Gastrocnemius medialis (tissue), 4 donors: ENCODE measurements around the gene IGFN1. TPM values are rescaled to one million over a fixed set of nuclear protein-coding genes. Genes with fewer than 3 reads are reported as not detected.

ENCODE experiments used
- ATAC-seq, 2 donors: fragments of 150-250 bp; one replicate each; pipeline ENCODE4 v1.9.1; 2016
- DNase-seq, 2 donors: peaks; one replicate each; pipeline ENCODE4 v3.0.0-alpha.2; 2019
- H3K27ac ChIP-seq, 4 donors: fragments of 200-600 bp; sonication (generic); 1 replicate in 1 of 4; 2 replicates in 3 of 4; pipeline ENCODE4 v1.5.1; 2016 to 2018; ENCODE audit warnings: mild to moderate bottlenecking in 2 of 4, moderate library complexity in 1 of 4
- H3K27me3 ChIP-seq, 3 donors: fragments of 200-600 bp; sonication (generic) in 2 of 3; 1 replicate in 1 of 3; 2 replicates in 2 of 3; pipeline versions ENCODE4 v1.5.1 to v1.6.0; 2016 to 2019; ENCODE audit warnings: mild to moderate bottlenecking in 1 of 3, moderate library complexity in 1 of 3
- H3K36me3 ChIP-seq, 2 donors: fragments of 200-600 bp; sonication (generic) in 1 of 2; one replicate each; pipeline ENCODE4 v1.5.1; 2017 to 2018
- H3K4me1 ChIP-seq, 2 donors: fragments of 200-600 bp; sonication (generic) in 1 of 2; one replicate each; pipeline ENCODE4 v1.5.1; 2016 to 2017; ENCODE audit warnings: mild to moderate bottlenecking in 2 of 2
- H3K4me3 ChIP-seq, 4 donors: fragments of 200-600 bp; sonication (generic) in 3 of 4; 1 replicate in 1 of 4; 2 replicates in 3 of 4; pipeline ENCODE4 v1.5.1; 2016 to 2019; ENCODE audit warnings: mild to moderate bottlenecking in 2 of 4
- H3K9me3 ChIP-seq, 3 donors: fragments of 200-600 bp; sonication (generic) in 2 of 3; 1 replicate in 1 of 3; 2 replicates in 2 of 3; pipeline ENCODE4 v1.5.1; 2016 to 2019
- CTCF ChIP-seq, 5 experiments: fragments of 450-650 bp in 3 of 5; fragments of 200-600 bp in 2 of 5; sonication (generic) in 2 of 5; IDR thresholded peaks in 4 of 5; conservative IDR thresholded peaks in 1 of 5; 1 replicate in 4 of 5; 2 replicates in 1 of 5; pipeline ENCODE4 v1.5.1; 2016 to 2019; ENCODE audit warnings: antibody characterized with exemption in 5 of 5, mild to moderate bottlenecking in 3 of 5, moderate library complexity in 3 of 5
- POLR2A ChIP-seq, 2 donors: fragments of 450-650 bp; IDR thresholded peaks; one replicate each; pipeline ENCODE4 v1.6.1; 2017; ENCODE audit warnings: antibody characterized with exemption in 2 of 2, mild to moderate bottlenecking in 2 of 2, moderate library complexity in 2 of 2
- in situ Hi-C, 4 donors: fragments of 200-750 bp; cut with MboI; loops; one replicate each; pipeline versions ENCODE4 v1.15.0 to v1.8.0; 2017; ENCODE audit warnings: low sequenced_read_pairs in 4 of 4
- intact Hi-C: fragments of 100-400 bp; cut with DNase I; formaldehyde crosslinking; loops from one replicate; pipeline ENCODE4 v1.15.1; 2023; ENCODE audit warnings: low total_unique reads
- total RNA-seq, 4 donors: library from RNA; depleted of rRNA; stranded (reverse); fragments of >200 nt; gene quantifications; one replicate each; pipeline versions ENCODE4 v1.1.0 to v1.2.3, GENCODE V29; 2016

The IGFN1 gene
- total RNA-seq, 4 donors from 2014 or later, result 11.2 to 113 (median 27.7) TPM

- intact Hi-C loops (no loop called here), in situ Hi-C loops (no loop called here)
Observed at GRCh38 chr1:201213926-201214325, 23.3 kb downstream of the IGFN1 start.

GRCh38 chr1:201214461-201214860 lies 23.8 kb downstream of the IGFN1 start:
- ATAC-seq, result no peak
- in situ Hi-C loops (no loop called here), intact Hi-C loops (no loop called here)
- DNase-seq, result no peak
- H3K9me3 ChIP-seq, result no peaks in the 10 kb centered on the region
- no peaks in the 10 kb centered on the region for H3K36me3 ChIP-seq
- no peak overlapping the region for H3K4me3 ChIP-seq
- H3K4me1 ChIP-seq, result no peaks in the 10 kb centered on the region
- H3K27ac ChIP-seq, result no peak overlapping the region
- TF ChIP-seq POLR2A (IDR thresholded peaks at IDR 0.05) (no peak), CTCF (IDR thresholded peaks at IDR 0.05 in 4 of 5, conservative IDR thresholded peaks at IDR 0.05 in 1 of 5) (no peak)
- no peaks in the 10 kb centered on the region for H3K27me3 ChIP-seq

More at GRCh38 chr1:201213926-201214325, 23.3 kb downstream of the IGFN1 start:
- Histone ChIP-seq H3K4me1 (no peaks in the 10 kb centered on the region), H3K27me3 (no peaks in the 10 kb centered on the region), H3K36me3 (no peaks in the 10 kb centered on the region), H3K4me3 (no peak overlapping the region), H3K9me3 (no peaks in the 10 kb centered on the region), H3K27ac (no peak overlapping the region)
- DNase-seq (peak in 1 of 2 donors; percentile 10), ATAC-seq (no peak)
- TF ChIP-seq POLR2A (IDR thresholded peaks at IDR 0.05), result no peak
- no peak for TF ChIP-seq CTCF (IDR thresholded peaks at IDR 0.05 in 4 of 5, conservative IDR thresholded peaks at IDR 0.05 in 1 of 5)

- ATAC-seq (no peak), DNase-seq (no peak)
- H3K4me1 ChIP-seq, result no peaks in the 10 kb centered on the region
- no peak overlapping the region for H3K27ac ChIP-seq
- no peak for TF ChIP-seq POLR2A (IDR thresholded peaks at IDR 0.05)
- no peak for TF ChIP-seq CTCF (IDR thresholded peaks at IDR 0.05 in 4 of 5, conservative IDR thresholded peaks at IDR 0.05 in 1 of 5)
- no peaks in the 10 kb centered on the region for H3K36me3 ChIP-seq
- intact Hi-C loops (no loop called here), in situ Hi-C loops (no loop called here)
- H3K4me3 ChIP-seq, result no peak overlapping the region
- H3K27me3 ChIP-seq, result no peaks in the 10 kb centered on the region
- H3K9me3 ChIP-seq, result no peaks in the 10 kb centered on the region
Observed at GRCh38 chr1:201214886-201215285, 24.3 kb downstream of the IGFN1 start.

DNA sequence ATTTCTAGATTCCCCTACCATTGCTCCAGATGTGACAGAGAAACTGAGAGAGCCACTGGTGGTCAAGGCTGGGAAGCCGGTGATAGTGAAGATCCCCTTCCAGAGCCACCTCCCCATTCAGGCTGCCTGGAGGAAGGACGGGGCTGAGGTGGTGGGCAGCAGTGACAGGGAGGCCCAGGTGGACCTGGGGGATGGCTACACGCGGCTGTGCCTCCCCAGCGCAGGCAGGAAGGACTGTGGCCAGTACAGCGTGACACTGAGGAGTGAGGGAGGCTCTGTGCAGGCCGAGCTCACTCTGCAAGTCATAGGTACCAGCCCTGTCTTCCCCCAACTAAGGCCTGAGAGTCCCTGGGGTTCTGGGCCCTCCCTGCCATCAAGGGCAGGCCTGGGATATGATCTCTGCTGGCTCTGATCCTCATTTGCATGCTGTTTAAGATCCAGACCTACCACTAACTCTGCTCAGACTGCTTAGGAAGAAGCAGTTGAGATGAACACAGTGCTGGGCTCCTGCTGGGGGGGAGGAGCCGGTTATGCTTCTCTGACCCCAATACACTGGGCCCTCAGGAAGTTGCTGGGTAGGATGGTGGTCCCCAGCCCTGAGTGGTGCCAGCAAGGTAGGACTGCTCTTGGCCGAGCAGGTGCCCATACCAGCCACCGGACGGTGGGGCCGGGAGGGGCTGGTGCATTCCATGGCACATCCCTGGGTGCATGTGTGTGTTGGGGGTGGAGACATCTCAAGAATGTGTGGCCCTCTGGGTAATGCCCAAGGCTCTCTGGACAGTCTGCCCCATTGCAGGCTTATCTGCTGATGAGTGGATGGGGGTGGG lies 25.1 kb downstream of the IGFN1 start:
- Histone ChIP-seq H3K27ac (no peak overlapping the region), H3K9me3 (no peaks in the 10 kb centered on the region), H3K27me3 (no peaks in the 10 kb centered on the region), H3K36me3 (no peaks in the 10 kb centered on the region), H3K4me1 (no peaks in the 10 kb centered on the region), H3K4me3 (no peak overlapping the region)
- no peak for DNase-seq
- intact Hi-C loops, result no loop called here
- TF ChIP-seq CTCF (IDR thresholded peaks at IDR 0.05 in 4 of 5, conservative IDR thresholded peaks at IDR 0.05 in 1 of 5), result no peak
- no peak for TF ChIP-seq POLR2A (IDR thresholded peaks at IDR 0.05)
- no peak for ATAC-seq
- in situ Hi-C loops, result no loop called here
